ENCODE data around the gene NFIX.

Gene NFIX

GRCh38 chr19:13095934-13096927, 101.0 kb downstream of the NFIX start:
- DNase-seq = no peak

- no peak for DNase-seq
These were observed 101.8 kb downstream of the NFIX start for GRCh38 chr19:13097033-13097462.

- no peak for DNase-seq
These were observed 102.4 kb downstream of the NFIX start for GRCh38 chr19:13097463-13098258.

- peak; percentile 52 for DNase-seq
These were observed 103.2 kb downstream of the NFIX start for GRCh38 chr19:13098277-13099072.

GRCh38 chr19:13099073-13099999, 104.1 kb downstream of the NFIX start:
- peak; percentile 67 for DNase-seq

DNA sequence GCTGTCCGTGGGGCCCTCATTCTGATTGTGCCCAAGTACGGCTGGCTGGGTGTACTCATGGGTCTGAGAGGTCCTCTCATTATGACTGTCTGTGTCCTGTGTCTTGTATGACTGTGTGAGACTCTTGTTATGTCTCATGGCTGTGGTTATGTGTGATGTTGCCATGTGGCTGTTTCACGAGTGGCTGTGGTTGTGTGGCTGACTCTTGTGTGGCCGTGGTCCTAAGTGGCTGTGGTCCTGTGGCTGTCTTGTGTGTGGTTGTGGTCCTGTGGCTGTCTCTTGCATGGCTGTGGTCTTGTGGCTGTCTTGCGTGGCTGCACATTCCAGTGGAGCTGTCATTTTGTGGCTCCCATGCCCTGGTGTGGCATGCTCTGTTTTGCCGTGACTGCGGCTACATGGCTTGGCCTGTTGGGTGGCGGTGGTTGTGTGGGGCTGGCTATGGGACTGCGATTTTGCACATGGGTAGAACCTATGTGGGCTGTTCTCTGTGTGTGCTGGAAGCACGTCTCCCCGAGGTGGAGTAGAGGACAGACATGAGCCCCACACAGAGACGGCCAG, 104.8 kb downstream of the NFIX start:
- DNase-seq = no peak

DNA sequence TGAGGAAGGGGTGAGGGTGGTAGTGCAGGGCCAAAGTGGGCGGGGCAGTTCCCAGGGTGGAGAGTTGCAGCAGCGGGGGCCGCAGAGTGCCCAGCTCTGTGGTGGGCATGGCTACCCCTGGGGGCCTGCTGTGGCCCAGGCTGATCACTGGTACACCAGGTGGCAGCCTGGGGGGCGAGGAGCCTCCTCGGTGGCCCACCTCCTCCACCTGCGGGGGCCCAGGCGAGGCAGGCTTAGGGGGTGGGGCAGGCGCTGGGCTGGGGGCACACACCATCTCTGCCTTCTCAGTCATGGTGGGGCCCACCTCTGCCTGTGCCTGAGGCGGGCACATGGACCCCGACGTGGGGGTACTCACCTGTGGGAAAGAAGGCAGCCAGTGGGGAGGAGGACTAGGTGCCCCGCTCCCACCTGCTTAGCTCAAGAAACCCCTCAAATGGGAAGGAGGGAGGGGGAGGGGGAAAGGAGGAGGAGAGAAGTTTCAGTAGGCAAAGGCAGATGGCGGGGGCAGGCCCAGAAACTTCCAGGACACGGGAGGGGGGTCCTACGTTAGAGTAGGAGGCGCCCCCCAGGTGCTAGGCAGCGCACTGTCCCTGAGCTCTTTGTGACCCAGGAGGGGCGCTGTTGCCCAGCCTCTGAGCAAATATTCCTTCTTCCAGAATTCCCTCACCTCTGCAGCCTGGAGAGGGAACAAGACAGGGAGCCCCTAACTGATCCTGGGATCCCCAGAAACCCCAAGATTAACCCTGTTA, 105.7 kb downstream of the NFIX start:
- no peak for DNase-seq

DNA sequence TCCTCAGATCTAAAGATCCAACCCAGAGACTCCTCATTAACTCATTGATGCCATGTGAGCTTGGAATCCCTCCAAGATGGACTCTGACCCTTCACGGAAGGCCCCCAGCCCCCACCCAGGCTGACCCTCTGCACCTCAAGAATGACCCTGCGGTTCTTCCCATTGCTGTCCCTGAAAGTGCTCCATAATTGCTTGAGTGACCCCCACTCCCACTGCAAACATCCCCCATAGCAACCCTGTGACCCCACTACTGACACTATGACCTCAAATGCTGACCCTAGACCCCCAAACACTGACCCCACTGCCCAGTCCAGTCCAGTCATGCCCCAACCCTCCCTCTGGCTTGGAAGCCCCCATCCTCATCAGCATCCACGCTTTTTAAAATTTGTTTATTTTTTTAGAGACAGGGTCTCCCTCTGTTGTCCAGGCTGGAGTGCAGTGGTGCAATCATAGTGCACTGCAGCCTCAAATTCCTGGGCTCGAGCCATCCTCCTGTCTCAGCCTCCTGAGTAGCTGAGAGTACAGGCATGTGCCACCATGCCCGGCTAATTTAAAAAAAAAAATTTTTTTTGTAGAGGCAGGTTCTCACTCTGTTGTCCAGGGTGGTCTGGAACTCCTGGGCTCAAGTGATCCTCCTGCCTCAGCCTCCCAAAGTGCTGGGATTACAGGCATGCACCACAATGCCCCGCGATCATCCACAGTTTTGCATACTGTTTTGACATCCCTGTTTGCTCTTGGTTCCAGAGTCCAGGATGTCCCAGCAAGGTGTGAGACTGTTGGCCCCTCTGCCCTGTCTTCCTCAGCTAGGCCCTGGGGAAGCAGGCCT, 106.5 kb downstream of the NFIX start:
- DNase-seq = no peak

- no peak for DNase-seq
These were observed 107.1 kb downstream of the NFIX start for GRCh38 chr19:13102416-13102665.

DNA sequence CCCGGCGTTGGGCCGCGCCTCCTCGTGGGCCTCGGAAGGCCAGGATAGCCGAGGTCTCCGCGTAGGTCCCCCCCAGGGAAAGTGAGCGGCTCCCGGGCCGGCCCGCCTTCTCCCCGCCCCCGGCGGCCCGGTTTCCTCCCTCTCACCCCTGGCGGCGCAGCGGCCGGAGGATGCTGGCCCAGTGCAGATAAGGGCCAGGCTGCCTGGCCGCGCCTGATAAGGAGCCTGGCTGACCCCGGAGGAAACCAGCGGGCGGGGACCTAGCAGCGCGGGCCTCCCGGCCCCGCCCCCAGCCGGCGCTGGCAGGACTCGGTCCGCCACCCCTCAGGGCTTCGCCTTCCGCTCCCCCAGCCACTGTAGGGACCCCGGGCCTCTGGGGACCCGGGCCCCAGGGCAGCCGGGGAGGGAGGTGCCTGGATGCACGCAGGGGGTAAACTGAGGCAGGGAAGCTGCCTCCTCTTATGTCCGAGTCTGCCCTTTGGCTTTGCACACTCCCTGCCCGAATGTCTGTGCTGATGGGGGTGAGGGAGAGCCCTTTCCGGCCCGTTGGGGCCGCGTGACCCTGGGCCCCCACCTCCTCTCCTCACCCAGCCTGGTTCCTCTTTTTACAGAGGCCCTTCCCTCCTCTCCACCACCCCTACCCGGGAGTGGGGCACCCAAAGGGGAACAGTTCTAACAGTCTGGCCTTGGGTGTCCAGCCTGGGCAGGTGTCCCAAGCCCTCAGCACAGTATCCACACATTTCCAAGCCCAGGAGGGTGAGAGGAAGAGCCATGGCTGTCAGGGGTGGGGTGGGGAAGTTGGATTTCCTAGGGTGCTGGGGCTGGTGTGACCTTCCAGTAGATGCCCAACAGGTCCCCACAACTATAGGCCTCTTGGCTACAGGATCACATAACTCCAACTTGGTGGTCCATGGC, 107.6 kb downstream of the NFIX start, which contains the start of gene LYL1:
TSS of gene LYL1 (minus strand) at position 193 of the 915 bp plus-strand sequence. CDS start 1,687 bp downstream, outside the sequence.
- DNase-seq = peak; percentile 65

DNA sequence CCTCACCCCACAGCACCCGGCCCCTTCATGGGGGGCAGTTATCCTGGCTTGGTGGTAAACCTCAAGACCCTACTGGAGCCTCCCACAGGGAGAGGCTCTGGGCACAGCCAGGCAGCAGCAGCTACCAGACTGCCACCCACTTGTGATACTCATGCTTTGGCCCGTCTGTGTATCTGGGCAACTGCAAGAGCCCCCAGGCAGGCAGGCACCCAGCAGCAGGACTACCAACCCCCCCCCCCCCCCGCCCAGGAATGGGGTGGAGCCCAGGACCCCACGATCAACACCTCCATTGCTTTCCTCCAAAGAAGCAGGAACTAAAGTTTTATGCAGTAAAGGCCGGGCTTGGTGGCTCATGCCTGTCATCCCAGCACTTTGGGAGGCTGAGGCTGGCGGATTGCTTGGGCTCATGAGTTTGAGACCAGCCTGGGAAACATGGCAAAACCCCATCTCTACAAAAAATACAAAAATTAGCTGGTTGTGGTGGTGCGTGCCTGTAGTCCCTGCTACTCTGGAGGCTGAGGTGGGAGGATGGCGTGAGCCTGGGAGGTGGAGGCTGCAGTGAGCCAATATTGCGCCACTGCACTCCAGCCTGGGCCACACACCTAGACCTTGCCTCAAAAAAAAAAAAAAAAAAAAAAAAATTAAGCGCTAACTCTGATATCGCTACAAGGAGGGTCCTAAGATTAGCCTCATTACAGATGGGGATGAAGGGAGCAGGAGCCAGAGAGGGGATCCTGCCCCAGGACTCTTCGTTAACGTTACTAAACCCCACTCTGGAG, 108.5 kb downstream of the NFIX start:
- no peak for DNase-seq

DNA sequence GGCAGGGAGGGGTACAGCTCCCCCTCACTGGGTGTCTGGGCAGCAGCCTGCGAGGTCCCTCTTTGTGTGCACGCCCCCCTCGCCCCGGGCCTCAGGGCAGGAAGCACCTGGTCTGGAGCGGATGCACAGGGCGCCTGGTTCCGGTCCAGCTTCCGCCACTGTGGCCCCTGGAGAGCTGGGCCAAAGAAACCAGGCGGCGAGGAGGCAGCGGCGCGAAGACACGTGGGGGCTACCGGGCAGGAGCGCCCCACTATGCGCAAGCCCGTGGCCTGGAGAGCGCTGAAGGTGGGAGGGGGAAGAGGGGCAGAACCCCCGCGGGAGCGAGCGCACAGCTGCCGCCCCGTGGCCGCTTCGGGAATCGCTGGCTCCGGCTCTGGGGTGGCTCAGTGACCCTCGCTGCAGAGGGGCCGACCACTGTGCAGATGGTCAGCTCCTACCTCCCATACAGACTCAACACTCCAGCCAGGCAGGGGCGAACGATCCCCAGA, 109.1 kb downstream of the NFIX start:
- no peak for DNase-seq

DNA sequence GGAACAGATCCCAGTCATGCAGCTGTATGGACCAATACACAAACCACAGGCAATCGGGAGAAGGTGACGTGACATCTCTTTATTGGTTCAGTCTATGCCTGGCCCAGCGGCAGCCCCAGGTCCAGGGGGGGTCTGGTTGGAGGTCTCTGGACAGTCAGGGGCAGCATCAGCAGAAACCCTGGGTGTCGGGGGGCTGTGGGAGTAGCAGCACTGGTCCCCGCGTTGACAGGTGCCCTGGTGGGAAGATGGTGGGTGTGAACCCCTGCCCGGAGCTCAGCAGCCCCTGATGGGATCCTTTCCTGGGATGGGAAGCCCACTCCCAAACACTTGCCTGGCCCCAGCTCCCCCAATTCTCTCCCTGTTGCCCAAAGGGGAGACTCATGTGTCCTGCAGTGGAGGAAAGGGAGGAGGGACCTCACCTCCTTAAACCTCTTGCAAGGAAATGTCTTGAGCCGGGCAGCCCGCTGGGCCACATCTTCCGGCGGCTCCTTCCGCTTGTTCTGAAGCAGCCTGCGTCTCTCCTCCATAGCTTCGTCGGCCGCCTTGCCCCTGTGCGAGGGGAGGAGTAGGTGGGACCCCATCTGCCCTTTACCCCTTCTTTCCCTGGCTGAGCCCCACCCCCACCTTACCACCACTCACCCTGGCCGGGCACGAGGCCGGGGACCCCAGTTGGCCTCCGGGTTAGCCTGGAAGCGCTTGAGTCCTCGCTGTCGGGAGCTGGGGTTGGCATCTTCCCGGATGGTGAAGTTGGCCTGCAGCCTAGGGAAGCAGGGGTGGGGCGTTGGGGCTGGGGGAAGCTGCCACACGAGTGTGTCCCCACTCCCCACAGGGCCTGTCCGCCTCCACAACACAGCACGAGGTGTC, 109.8 kb downstream of the NFIX start:
- no peak for DNase-seq

GRCh38 chr19:13109361-13110098, 114.3 kb downstream of the NFIX start:
- no peak for DNase-seq

DNA sequence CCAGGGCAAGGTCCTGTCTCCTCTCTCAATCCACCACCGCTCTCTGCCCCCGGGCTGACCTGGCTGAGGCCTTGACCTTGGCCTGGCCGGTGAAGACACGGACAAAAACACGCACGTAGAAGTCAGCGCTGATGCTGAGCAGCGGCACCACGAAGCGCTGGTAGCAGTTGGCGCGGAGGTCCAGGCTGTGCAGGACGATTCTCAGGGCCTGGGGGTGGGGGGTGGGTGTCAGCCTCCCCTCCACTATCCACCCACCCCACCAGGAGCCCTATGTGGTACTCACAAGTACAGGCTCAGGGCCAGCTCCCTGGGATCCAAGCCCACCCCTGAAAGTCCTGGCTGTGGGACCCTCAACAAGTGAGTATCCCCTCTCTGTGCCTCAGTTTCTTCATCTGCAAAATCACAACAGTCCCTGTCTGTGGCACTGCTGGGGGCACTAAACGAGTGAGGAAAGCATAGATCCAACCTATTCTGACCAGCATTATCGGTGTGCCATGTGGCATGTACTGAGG, 114.9 kb downstream of the NFIX start:
- no peak for DNase-seq

DNA sequence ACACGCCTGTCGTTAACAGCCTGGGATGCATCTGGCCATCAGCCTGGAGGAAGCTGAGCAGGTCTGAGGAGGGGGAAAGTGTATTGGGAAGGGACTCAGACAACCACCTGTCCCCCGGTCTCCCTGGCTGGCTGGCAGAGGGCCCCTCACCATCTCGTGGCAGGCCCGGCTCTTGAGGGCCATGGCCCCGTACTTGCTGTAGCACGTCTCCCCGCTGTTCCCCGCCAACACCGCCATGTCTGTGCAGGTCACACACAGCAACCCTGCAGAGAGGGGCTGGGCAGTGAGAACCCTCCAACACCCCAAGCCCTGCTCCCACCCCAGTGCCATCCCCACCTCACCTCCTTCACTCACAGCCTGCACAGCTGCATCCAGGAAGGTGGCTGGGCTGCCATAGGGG, 117.3 kb downstream of the NFIX start:
- DNase-seq = no peak
